WTC11 (cell line): ENCODE measurements around the gene TDRD10.

Experiments
- CTCF ChIP-seq: fragments of 200-600 bp; IDR thresholded peaks from 2 replicates; pipeline ENCODE4 v1.8.0; 2022; ENCODE audit warnings: antibody characterized with exemption
- NR1H2 ChIP-seq: sonication (generic); formaldehyde crosslinking; IDR thresholded peaks from 2 replicates; pipeline ENCODE4 v1.9.0; 2021; ENCODE audit warnings: mild to moderate bottlenecking, moderate library complexity, missing genetic modification reagents
- ZNF263 ChIP-seq: sonication (generic); formaldehyde crosslinking; IDR thresholded peaks from 2 replicates; pipeline ENCODE4 v1.8.1; 2022; ENCODE audit warnings: low read depth, mild to moderate bottlenecking, moderate library complexity, missing genetic modification reagents

DNA sequence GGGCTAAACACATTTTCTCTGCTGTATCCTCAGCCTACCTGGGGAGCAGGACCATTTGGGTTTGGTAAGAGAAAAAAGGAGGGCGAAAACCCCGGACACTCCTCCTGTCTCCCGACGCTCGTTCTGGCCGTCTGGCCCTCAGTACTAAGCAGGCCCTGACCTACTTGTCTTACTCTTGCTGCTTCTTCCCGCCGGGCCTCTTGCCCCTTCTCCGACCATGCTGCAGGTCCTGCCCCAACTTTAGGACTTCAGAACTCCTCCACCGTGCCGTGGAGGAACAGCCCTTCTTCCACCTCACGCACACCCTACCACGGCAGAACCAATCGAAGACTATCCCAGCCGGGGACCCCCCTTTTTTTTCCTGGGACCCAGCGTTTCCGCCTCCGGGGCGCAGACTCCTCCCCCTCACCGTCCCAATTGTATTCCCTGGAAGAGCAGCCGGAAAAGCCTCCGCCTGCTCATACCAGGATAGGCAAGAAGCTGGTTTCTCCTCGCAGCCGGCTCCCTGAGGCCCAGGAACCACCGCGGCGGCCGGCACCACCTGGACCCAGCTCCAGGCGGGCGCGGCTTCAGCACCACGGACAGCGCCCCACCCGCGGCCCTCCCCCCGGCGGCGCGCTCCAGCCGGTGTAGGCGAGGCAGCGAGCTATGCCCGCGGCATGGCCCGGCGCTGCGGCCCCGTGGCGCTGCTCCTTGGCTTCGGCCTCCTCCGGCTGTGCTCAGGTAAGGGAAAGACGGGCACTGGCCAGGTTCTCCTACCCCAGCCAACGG lies 65.6 kb downstream of the TDRD10 start, which contains the start of gene CHRNB2:
- no peak for TF ChIP-seq NR1H2
- peak; percentile 71; the same call in 1 of the 2 replicates for TF ChIP-seq ZNF263 (CRISPR knock-in tag)
- no peak for TF ChIP-seq CTCF
